Subcutaneous adipose tissue (tissue), 4 donors: ENCODE data around the gene STK35. TPM values are rescaled to one million over a fixed set of nuclear protein-coding genes. Genes with fewer than 3 reads are reported as not detected.

Experiments used
- CTCF ChIP-seq: fragments of 450-650 bp; IDR thresholded peaks from one replicate; pipeline ENCODE4 v1.5.1; 2016; ENCODE audit warnings: low read depth, mild to moderate bottlenecking, control low read depth, antibody characterized with exemption, moderate library complexity
- total RNA-seq, 4 donors: library from RNA; depleted of rRNA; stranded (reverse); fragments of >200 nt; gene quantifications; one replicate each; pipeline ENCODE4 v1.1.0, GENCODE V29; 2016

The STK35 gene
- total RNA-seq, 4 donors from 2014 or later = 8.8 to 28.1 (median 11.1) TPM

GRCh38 chr20:2142649-2143048 lies 41.0 kb downstream of the STK35 start:
- no peak for TF ChIP-seq CTCF

GRCh38 chr20:2143594-2143993 lies 42.0 kb downstream of the STK35 start:
- no peak for TF ChIP-seq CTCF

GRCh38 chr20:2144850-2145249 lies 43.2 kb downstream of the STK35 start:
- TF ChIP-seq CTCF = no peak

GRCh38 chr20:2145376-2145775 lies 43.7 kb downstream of the STK35 start:
- TF ChIP-seq CTCF = no peak

GRCh38 chr20:2146080-2146867 lies 44.6 kb downstream of the STK35 start:
- no peak for TF ChIP-seq CTCF

- TF ChIP-seq CTCF = no peak
These were observed 47.9 kb downstream of the STK35 start for GRCh38 chr20:2149507-2149906.

- no peak for TF ChIP-seq CTCF
These were observed 49.0 kb downstream of the STK35 start for GRCh38 chr20:2150660-2151059.
